ENCODE data around the gene PPP1R17.

PPP1R17 gene

DNA sequence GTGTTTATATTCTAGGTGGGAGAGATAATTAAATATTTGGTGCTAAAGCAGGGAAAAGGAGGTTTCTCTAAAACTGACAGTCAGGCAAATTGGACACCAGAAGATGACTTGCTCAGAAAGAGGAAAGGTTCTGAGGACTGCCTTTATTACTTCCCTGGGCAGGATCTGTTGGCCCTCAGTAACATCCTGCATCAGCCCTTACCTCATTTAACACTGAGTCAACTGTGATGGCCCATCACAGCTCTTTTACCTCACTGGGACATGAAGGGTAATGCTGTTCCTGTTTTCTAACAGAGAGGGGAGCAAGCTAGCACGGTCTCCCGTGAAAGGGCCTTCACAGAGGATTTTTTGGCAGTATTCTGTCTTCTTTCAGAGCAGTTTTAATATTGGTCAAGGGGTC is 12.0 kb downstream of the PPP1R17 start:
- Histone ChIP-seq H3K36me3 (ENCODE audit: control insufficient read depth, insufficient read depth, low read length) (no peaks in the 10 kb centered on the region), H3K4me1 (ENCODE audit: control insufficient read depth, insufficient read depth, low read length) (no peaks in the 10 kb centered on the region), H3K27me3 (ENCODE audit: control insufficient read depth, insufficient read depth, low read length) (no peaks in the 10 kb centered on the region), H3K9ac (ENCODE audit: low read length) (no peak overlapping the region), H3K4me3 (ENCODE audit: low read depth, low read length) (no peak overlapping the region), H3K9me3 (ENCODE audit: control insufficient read depth, insufficient read depth, low read depth, low read length) (no peaks in the 10 kb centered on the region), H3K27ac (ENCODE audit: low read depth, low read length) (no peak overlapping the region)

DNA sequence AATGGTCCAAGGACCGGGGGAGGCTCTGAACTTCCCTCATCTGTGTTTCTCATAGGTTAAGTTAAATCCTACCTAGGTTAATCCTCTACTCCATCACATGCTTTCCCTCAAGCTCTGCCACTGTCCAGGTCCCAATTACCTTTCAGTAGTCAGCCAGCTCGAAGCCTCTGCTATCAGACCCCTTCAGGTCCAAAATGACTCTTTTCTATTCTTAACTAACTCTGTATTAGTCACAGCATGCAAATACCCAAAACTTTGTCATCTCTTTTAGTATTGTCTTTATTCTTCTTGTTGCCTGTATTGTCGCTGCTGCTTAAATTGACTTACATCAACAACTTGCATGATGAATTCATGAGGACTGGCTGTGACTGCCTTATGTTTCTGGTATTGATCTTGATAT is 15.3 kb downstream of the PPP1R17 start:
- H3K9me3 ChIP-seq (ENCODE audit: control insufficient read depth, insufficient read depth, low read depth, low read length): no peaks in the 10 kb centered on the region

DNA sequence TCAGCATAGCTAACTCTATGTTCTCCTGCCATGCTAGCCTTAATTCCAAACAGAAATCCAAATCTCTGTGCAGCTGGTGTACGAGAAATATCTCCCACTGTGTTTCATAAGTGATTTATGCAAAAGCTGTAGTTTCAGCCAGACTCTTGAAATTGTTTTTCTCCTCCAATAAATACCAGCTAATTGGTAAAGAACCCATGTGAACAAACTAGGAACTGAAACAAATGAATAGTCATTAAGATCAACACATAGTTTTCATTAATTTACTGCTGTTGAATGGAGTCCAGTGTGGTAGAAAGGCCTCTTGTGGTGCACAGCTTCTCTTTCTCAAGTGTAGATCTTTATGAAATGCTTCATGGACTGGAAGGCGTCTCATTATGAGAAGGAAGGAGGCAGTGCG is 18.4 kb downstream of the PPP1R17 start:
- Histone ChIP-seq H3K4me1 (ENCODE audit: control insufficient read depth, insufficient read depth, low read length) (peaks cover 15% of the 10 kb centered on the region), H3K9me3 (ENCODE audit: control insufficient read depth, insufficient read depth, low read depth, low read length) (no peaks in the 10 kb centered on the region), H3K9ac (ENCODE audit: low read length) (no peak overlapping the region), H3K27ac (ENCODE audit: low read depth, low read length) (no peak overlapping the region), H3K4me3 (ENCODE audit: low read depth, low read length) (no peak overlapping the region), H3K36me3 (ENCODE audit: control insufficient read depth, insufficient read depth, low read length) (no peaks in the 10 kb centered on the region), H3K27me3 (ENCODE audit: control insufficient read depth, insufficient read depth, low read length) (no peaks in the 10 kb centered on the region; the same call in 1 of the 2 replicates)

More for the DNA sequence above, 15.3 kb downstream of the PPP1R17 start:
- Histone ChIP-seq H3K9ac (ENCODE audit: low read length) (no peak overlapping the region), H3K27ac (ENCODE audit: low read depth, low read length) (no peak overlapping the region), H3K27me3 (ENCODE audit: control insufficient read depth, insufficient read depth, low read length) (no peaks in the 10 kb centered on the region), H3K4me1 (ENCODE audit: control insufficient read depth, insufficient read depth, low read length) (no peaks in the 10 kb centered on the region), H3K36me3 (ENCODE audit: control insufficient read depth, insufficient read depth, low read length) (no peaks in the 10 kb centered on the region), H3K4me3 (ENCODE audit: low read depth, low read length) (no peak overlapping the region)

- Histone ChIP-seq H3K36me3 (ENCODE audit: control insufficient read depth, insufficient read depth, low read length) (no peaks in the 10 kb centered on the region), H3K27me3 (ENCODE audit: control insufficient read depth, insufficient read depth, low read length) (peaks cover 6% of the 10 kb centered on the region; the same call in 1 of the 2 replicates), H3K4me1 (ENCODE audit: control insufficient read depth, insufficient read depth, low read length) (peaks cover 25% of the 10 kb centered on the region), H3K4me3 (ENCODE audit: low read depth, low read length) (no peak overlapping the region), H3K27ac (ENCODE audit: low read depth, low read length) (no peak overlapping the region), H3K9ac (ENCODE audit: low read length) (no peak overlapping the region), H3K9me3 (ENCODE audit: control insufficient read depth, insufficient read depth, low read depth, low read length) (peaks cover 4% of the 10 kb centered on the region)
These were observed 20.1 kb downstream of the PPP1R17 start for GRCh38 chr7:31707089-31707488.

GRCh38 chr7:31710171-31710570 is 23.2 kb downstream of the PPP1R17 start:
- Histone ChIP-seq H3K4me3 (ENCODE audit: low read depth, low read length) (0 out of 2 replicates have a peak overlapping the region, but pooled peaks have one; percentile 9), H3K27me3 (ENCODE audit: control insufficient read depth, insufficient read depth, low read length) (peaks cover 6% of the 10 kb centered on the region; the same call in 1 of the 2 replicates), H3K9ac (ENCODE audit: low read length) (peak overlapping the region; percentile 38), H3K9me3 (ENCODE audit: control insufficient read depth, insufficient read depth, low read depth, low read length) (peaks cover 20% of the 10 kb centered on the region), H3K27ac (ENCODE audit: low read depth, low read length) (peak overlapping the region; percentile 64; the same call in 1 of the 2 replicates), H3K36me3 (ENCODE audit: control insufficient read depth, insufficient read depth, low read length) (no peaks in the 10 kb centered on the region), H3K4me1 (ENCODE audit: control insufficient read depth, insufficient read depth, low read length) (peaks cover 25% of the 10 kb centered on the region)

DNA sequence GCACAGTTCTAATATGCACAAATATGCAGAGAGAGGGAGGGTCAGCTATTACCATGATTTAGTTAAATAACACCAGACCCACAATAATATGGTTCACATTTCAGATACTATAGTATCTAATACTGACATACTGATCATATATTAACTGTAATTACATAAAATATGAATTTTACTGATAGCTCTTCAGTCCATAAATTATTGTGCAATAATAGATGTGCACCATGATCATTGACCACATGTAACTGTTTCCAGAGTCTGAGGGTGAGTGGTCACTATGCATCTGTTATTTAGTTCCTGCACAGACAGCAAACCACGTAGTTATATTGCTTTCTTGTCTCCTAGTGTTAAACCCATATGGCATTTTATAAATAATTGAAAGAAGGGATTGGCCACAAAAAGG is 29.3 kb downstream of the PPP1R17 start:
- no peaks in the 10 kb centered on the region for H3K36me3 ChIP-seq (ENCODE audit: control insufficient read depth, insufficient read depth, low read length)
- no peak overlapping the region for H3K4me3 ChIP-seq (ENCODE audit: low read depth, low read length)
- peaks cover under 1% of the 10 kb centered on the region for H3K4me1 ChIP-seq (ENCODE audit: control insufficient read depth, insufficient read depth, low read length)
- no peak overlapping the region for H3K9ac ChIP-seq (ENCODE audit: low read length)
- no peak overlapping the region for H3K27ac ChIP-seq (ENCODE audit: low read depth, low read length)
- peaks cover 20% of the 10 kb centered on the region for H3K9me3 ChIP-seq (ENCODE audit: control insufficient read depth, insufficient read depth, low read depth, low read length)
- H3K27me3 ChIP-seq (ENCODE audit: control insufficient read depth, insufficient read depth, low read length): peaks cover under 1% of the 10 kb centered on the region; the same call in 1 of the 2 replicates

- no peaks in the 10 kb centered on the region for H3K4me1 ChIP-seq (ENCODE audit: control insufficient read depth, insufficient read depth, low read length)
- no peak overlapping the region for H3K9ac ChIP-seq (ENCODE audit: low read length)
- H3K27ac ChIP-seq (ENCODE audit: low read depth, low read length): no peak overlapping the region
- peaks cover 5% of the 10 kb centered on the region; the same call in 1 of the 2 replicates for H3K27me3 ChIP-seq (ENCODE audit: control insufficient read depth, insufficient read depth, low read length)
- no peak overlapping the region for H3K4me3 ChIP-seq (ENCODE audit: low read depth, low read length)
- peaks cover 2% of the 10 kb centered on the region; the same call in 1 of the 2 replicates for H3K9me3 ChIP-seq (ENCODE audit: control insufficient read depth, insufficient read depth, low read depth, low read length)
- H3K36me3 ChIP-seq (ENCODE audit: control insufficient read depth, insufficient read depth, low read length): no peaks in the 10 kb centered on the region
These were observed 33.4 kb downstream of the PPP1R17 start for GRCh38 chr7:31720366-31720765.

DNA sequence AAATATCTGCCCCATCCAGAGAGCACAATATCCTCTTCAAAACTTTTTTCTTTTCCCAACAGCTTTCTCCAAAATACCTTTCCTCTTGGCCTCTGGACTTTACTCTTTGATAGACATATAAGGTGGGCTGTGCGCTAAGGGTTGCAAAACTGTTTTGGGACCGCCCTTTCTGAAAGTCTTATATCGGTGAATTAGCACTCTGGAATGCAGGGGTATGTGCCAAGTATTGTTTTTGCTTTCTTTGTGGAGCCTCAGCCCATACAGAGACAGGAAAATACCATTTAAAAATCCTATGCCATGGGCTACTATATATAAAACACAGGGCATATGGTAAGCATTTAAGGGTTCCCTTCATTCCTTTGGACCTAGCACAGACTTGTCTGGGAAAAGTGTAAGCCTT is 37.7 kb downstream of the PPP1R17 start:
- Histone ChIP-seq H3K4me3 (ENCODE audit: low read depth, low read length) (no peak overlapping the region), H3K4me1 (ENCODE audit: control insufficient read depth, insufficient read depth, low read length) (no peaks in the 10 kb centered on the region), H3K9me3 (ENCODE audit: control insufficient read depth, insufficient read depth, low read depth, low read length) (peaks cover 6% of the 10 kb centered on the region; the same call in 1 of the 2 replicates), H3K9ac (ENCODE audit: low read length) (no peak overlapping the region), H3K36me3 (ENCODE audit: control insufficient read depth, insufficient read depth, low read length) (no peaks in the 10 kb centered on the region), H3K27me3 (ENCODE audit: control insufficient read depth, insufficient read depth, low read length) (peaks cover 5% of the 10 kb centered on the region; the same call in 1 of the 2 replicates), H3K27ac (ENCODE audit: low read depth, low read length) (no peak overlapping the region)

DNA sequence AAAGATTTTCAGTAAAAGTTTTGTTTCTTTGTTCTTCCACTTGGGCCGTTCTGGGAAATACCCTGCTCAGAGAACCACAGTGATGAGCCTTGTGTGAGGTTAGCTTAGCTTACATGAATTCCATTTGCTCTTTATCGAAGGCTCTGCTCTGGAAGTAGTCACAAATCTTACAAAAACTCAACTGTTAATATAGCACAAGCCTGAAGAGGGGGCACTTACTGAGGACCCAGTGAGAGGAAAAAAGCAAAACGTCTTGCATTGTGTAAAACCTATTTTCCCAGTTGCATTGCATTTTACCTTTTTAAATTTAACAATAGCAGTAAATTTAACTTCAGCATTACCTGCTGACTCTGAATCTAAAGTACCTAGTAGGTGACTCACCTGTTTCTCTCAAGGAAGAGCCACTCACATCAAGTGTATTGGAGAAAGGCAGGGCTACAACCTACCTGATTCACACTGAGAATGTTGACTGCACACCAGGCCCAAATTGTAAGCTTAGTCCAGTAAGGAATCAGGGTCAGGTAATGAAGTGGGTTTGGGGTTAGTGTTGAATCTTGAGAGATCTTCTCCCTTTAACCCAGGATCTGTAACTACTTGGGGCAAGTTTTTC is 42.3 kb downstream of the PPP1R17 start:
- Histone ChIP-seq H3K9ac (ENCODE audit: low read length) (no peak overlapping the region), H3K27ac (ENCODE audit: low read depth, low read length) (no peak overlapping the region), H3K9me3 (ENCODE audit: control insufficient read depth, insufficient read depth, low read depth, low read length) (peaks cover 6% of the 10 kb centered on the region; the same call in 1 of the 2 replicates), H3K36me3 (ENCODE audit: control insufficient read depth, insufficient read depth, low read length) (no peaks in the 10 kb centered on the region), H3K4me1 (ENCODE audit: control insufficient read depth, insufficient read depth, low read length) (no peaks in the 10 kb centered on the region), H3K27me3 (ENCODE audit: control insufficient read depth, insufficient read depth, low read length) (no peaks in the 10 kb centered on the region), H3K4me3 (ENCODE audit: low read depth, low read length) (no peak overlapping the region)

GRCh38 chr7:31734456-31734855 is 47.4 kb downstream of the PPP1R17 start:
- Histone ChIP-seq H3K27me3 (ENCODE audit: control insufficient read depth, insufficient read depth, low read length) (no peaks in the 10 kb centered on the region), H3K36me3 (ENCODE audit: control insufficient read depth, insufficient read depth, low read length) (no peaks in the 10 kb centered on the region), H3K9me3 (ENCODE audit: control insufficient read depth, insufficient read depth, low read depth, low read length) (no peaks in the 10 kb centered on the region), H3K4me1 (ENCODE audit: control insufficient read depth, insufficient read depth, low read length) (no peaks in the 10 kb centered on the region), H3K9ac (ENCODE audit: low read length) (no peak overlapping the region), H3K27ac (ENCODE audit: low read depth, low read length) (no peak overlapping the region), H3K4me3 (ENCODE audit: low read depth, low read length) (no peak overlapping the region)

DNA sequence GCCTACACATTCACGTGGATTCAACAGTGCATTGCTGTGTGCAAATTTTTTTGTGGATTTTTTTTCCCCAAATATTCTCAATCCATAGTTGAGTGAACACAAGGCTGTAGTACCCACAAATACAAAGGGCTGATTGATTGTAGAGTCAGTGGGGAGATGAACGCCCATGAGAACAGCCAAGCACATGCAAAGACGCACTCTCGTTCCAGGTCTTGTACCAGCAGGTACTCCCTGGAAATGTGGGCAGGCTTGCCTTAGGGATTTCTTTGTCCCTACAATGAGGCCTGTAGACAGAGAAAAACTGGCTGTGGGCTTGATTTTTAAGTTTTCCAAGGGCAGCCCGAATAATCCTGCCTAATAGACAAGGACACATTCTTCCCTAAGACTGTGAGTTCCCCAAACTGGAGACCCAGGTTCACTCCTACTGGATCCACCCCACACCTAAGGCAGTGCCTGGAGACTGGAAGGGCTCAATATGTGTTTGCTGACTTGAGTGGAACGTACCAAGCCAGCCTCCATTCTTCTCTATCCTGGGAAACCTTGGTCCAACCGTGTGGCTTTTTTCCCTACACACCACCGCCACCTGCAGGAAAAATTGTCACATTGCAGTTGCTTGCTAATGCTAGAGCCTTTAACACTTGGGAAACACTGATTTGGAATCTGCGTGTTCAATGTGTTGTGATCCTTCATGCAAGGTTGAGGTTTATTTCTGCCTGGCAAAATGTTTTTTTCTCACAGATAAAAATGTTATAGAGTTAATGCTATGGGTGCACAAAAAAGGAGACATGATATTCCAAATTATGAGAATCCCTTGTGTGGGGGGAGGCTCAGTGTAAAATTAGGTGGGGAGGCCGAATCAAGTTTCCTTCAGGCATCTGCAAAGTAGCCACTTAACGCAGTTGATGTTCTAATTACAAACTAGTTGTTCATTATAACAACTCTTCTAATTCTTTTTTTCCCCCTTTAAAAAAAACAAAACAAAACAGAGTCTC is 49.3 kb downstream of the PPP1R17 start:
- Histone ChIP-seq H3K9me3 (ENCODE audit: control insufficient read depth, insufficient read depth, low read depth, low read length) (no peaks in the 10 kb centered on the region), H3K9ac (ENCODE audit: low read length) (no peak overlapping the region), H3K4me1 (ENCODE audit: control insufficient read depth, insufficient read depth, low read length) (no peaks in the 10 kb centered on the region), H3K27ac (ENCODE audit: low read depth, low read length) (no peak overlapping the region), H3K27me3 (ENCODE audit: control insufficient read depth, insufficient read depth, low read length) (no peaks in the 10 kb centered on the region), H3K4me3 (ENCODE audit: low read depth, low read length) (no peak overlapping the region), H3K36me3 (ENCODE audit: control insufficient read depth, insufficient read depth, low read length) (no peaks in the 10 kb centered on the region)

All from HUES6 (cell line).